Upper lobe of right lung (tissue), 1 donor: ENCODE results near the gene PPFIA3. TPM values are rescaled to one million over a fixed set of nuclear protein-coding genes. Genes with fewer than 3 reads are reported as not detected.

Source experiments
- ATAC-seq: fragments of 200-7000 bp; cut with Tn5 transposase; one replicate; pipeline ENCODE4 v1.9.1; 2020; ENCODE audit warnings: mild to moderate bottlenecking, moderate library complexity
- DNase-seq: peaks from one replicate; pipeline ENCODE4 v3.0.0-alpha.2; 2020
- H3K27ac ChIP-seq: fragments of 200-600 bp; one replicate; pipeline ENCODE4 v1.8.0; 2022
- H3K27me3 ChIP-seq: fragments of 200-600 bp; one replicate; pipeline ENCODE4 v1.8.0; 2022; ENCODE audit warnings: mild to moderate bottlenecking
- H3K36me3 ChIP-seq: fragments of 200-600 bp; one replicate; pipeline ENCODE4 v1.8.0; 2022
- H3K4me1 ChIP-seq: fragments of 200-600 bp; one replicate; pipeline ENCODE4 v1.8.0; 2022
- H3K4me3 ChIP-seq: fragments of 200-600 bp; one replicate; pipeline ENCODE4 v1.8.0; 2022; ENCODE audit warnings: mild to moderate bottlenecking
- H3K9me3 ChIP-seq: fragments of 200-600 bp; one replicate; pipeline ENCODE4 v1.8.0; 2022
- CTCF ChIP-seq: fragments of 200-600 bp; IDR thresholded peaks from one replicate; pipeline ENCODE4 v1.8.0; 2022; ENCODE audit warnings: antibody characterized with exemption
- intact Hi-C: fragments of 100-400 bp; cut with DNase I; formaldehyde crosslinking; loops from one replicate; pipeline ENCODE4 v1.11.0; 2022
- total RNA-seq: library from RNA; stranded (reverse); fragmentation: NEBNext Ultra II Directional; extraction: Animal tissue kit (Norgen Biotek cat#: 25700); gene quantifications from one replicate; pipeline ENCODE4 v1.2.1, GENCODE V29; 2021
- donor health status: DM: no; HTN: yes; CAD: no; lungs with severe emphysema.

Gene PPFIA3
- total RNA-seq, 1 donor from 2014 or later, result 10.7 TPM

DNA sequence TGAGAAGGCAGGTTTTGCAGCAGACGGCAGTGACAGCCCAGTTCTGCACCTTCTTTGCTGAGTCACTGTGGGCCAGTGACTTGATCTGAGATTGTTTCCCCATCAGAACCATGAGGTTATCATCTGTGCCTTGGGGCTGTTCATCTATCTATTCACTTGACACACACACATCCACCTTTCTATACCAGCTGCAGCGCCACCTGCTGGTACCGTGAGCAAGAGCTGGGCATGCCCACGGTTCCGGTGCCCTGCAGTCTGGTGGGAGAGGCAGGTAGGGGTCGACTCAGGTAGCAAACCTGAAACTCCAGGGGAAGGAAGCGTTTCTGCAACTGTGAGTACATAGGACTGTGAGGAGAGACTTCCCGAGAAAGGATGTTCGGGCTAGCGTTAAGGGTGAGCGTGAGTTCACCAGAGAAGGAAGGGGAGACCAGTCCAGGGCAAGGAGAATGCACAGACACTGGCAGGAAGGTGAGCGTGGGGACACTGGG, 12.7 kb upstream of the PPFIA3 start:
- peak; percentile 66 for ATAC-seq
- no peaks in the 10 kb centered on the region for H3K9me3 ChIP-seq
- H3K4me1 ChIP-seq, result no peaks in the 10 kb centered on the region
- intact Hi-C loops, result no loop called here
- H3K27me3 ChIP-seq, result no peaks in the 10 kb centered on the region
- DNase-seq, result peak; percentile 78
- no peak overlapping the region for H3K4me3 ChIP-seq
- no peak overlapping the region for H3K27ac ChIP-seq
- H3K36me3 ChIP-seq, result peaks cover 76% of the 10 kb centered on the region
- peak; percentile 74 for TF ChIP-seq CTCF

DNA sequence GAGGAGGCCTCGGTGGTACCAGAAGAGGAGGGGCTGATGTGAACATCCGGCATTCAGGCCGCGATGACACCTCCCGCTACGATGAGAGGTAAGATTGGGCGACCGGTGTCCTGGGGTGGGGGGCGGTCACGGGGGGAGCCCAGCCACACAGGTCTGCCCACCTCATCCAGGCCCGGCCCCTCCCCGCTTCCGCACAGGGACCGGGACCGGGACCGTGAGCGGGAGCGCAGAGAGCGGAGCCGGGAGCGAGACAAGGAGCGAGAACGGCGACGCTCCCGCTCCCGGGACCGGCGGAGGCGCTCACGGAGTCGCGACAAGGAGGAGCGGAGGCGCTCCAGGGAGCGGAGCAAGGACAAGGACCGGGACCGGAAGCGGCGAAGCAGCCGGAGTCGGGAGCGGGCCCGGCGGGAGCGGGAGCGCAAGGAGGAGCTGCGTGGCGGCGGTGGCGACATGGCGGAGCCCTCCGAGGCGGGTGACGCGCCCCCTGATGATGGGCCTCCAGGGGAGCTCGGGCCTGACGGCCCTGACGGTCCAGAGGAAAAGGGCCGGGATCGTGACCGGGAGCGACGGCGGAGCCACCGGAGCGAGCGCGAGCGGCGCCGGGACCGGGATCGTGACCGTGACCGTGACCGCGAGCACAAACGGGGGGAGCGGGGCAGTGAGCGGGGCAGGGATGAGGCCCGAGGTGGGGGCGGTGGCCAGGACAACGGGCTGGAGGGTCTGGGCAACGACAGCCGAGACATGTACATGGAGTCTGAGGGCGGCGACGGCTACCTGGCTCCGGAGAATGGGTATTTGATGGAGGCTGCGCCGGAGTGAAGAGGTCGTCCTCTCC, 11.5 kb upstream of the PPFIA3 start:
- ATAC-seq, result no peak
- Histone ChIP-seq H3K4me1 (no peaks in the 10 kb centered on the region), H3K9me3 (no peaks in the 10 kb centered on the region), H3K36me3 (peaks cover 64% of the 10 kb centered on the region), H3K27me3 (no peaks in the 10 kb centered on the region), H3K27ac (no peak overlapping the region), H3K4me3 (no peak overlapping the region)
- DNase-seq, result no peak
- TF ChIP-seq CTCF, result no peak
- intact Hi-C loops, result no loop called here

- Histone ChIP-seq H3K27ac (no peak overlapping the region), H3K36me3 (peaks cover 52% of the 10 kb centered on the region), H3K4me3 (no peak overlapping the region), H3K9me3 (no peaks in the 10 kb centered on the region), H3K27me3 (no peaks in the 10 kb centered on the region), H3K4me1 (peaks cover 9% of the 10 kb centered on the region)
- no peak for DNase-seq
- no peak for ATAC-seq
- intact Hi-C loops, result no loop called here
- TF ChIP-seq CTCF, result no peak
These were observed 10.3 kb upstream of the PPFIA3 start for GRCh38 chr19:49109051-49109450.

- intact Hi-C loops, result no loop called here
- DNase-seq, result no peak
- Histone ChIP-seq H3K4me1 (peaks cover 9% of the 10 kb centered on the region), H3K27me3 (no peaks in the 10 kb centered on the region), H3K9me3 (no peaks in the 10 kb centered on the region), H3K36me3 (peaks cover 46% of the 10 kb centered on the region), H3K27ac (no peak overlapping the region), H3K4me3 (no peak overlapping the region)
- ATAC-seq, result no peak
- TF ChIP-seq CTCF, result no peak
These were observed 9.6 kb upstream of the PPFIA3 start for GRCh38 chr19:49109569-49110233.

DNA sequence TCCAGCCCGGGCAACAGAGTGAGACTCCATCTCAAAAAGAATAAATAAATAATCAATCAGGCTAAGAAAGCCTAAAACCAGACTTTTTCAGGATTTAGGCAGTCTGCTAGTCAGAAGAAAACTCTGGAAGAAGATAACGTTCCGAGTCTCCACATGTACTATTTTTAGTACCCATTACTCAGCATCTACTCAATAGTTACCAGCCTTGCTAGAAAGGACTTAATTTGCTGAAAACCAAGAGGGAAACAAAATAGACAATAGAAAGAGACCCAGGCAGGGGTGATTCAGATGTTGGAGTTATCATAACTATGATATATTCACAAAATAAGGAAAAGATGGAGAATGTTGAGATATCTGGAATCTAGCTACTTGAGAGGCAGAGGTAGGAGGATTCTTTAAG, 8.8 kb upstream of the PPFIA3 start:
- H3K27me3 ChIP-seq, result no peaks in the 10 kb centered on the region
- DNase-seq (no peak), ATAC-seq (no peak)
- no peak overlapping the region for H3K4me3 ChIP-seq
- TF ChIP-seq CTCF, result no peak
- peaks cover 37% of the 10 kb centered on the region for H3K36me3 ChIP-seq
- H3K9me3 ChIP-seq, result no peaks in the 10 kb centered on the region
- H3K4me1 ChIP-seq, result peaks cover 9% of the 10 kb centered on the region
- intact Hi-C loops, result no loop called here
- no peak overlapping the region for H3K27ac ChIP-seq
